Activated CD4-positive, CD25-positive, alpha-beta regulatory T cell treated with anti-CD3 and anti-CD28 coated beads, Interleukin-2, amount 50 U/mL, for 16 hours (primary cell): ENCODE measurements around the gene GPR62.

Experiments used
- DNase-seq: peaks from one replicate; pipeline ENCODE4 v3.0.0-alpha.2; 2020; ENCODE audit warnings: low read depth, low spot score

The GPR62 gene

GRCh38 chr3:51937611-51938450 lies 17.4 kb upstream of the GPR62 start:
- DNase-seq: no peak

- DNase-seq: no peak
These were observed 16.3 kb upstream of the GPR62 start for GRCh38 chr3:51938780-51939425.

- no peak for DNase-seq
These were observed 14.3 kb upstream of the GPR62 start for GRCh38 chr3:51940648-51941462.

GRCh38 chr3:51941463-51941797 lies 13.8 kb upstream of the GPR62 start:
- no peak for DNase-seq

GRCh38 chr3:51941798-51942602 lies 13.2 kb upstream of the GPR62 start, which contains the start of the genes PARP3 and RRP9:
TSS of gene PARP3 (plus strand) at chr3:51942363. CDS start at chr3:51943356, 993 bp downstream.
TSS of gene RRP9 (minus strand) at chr3:51941904. CDS start at chr3:51941867, 37 bp downstream.
- peak; percentile 96 for DNase-seq

- no peak for DNase-seq
These were observed 12.4 kb upstream of the GPR62 start for GRCh38 chr3:51942603-51943450.

- no peak for DNase-seq
These were observed 11.5 kb upstream of the GPR62 start for GRCh38 chr3:51943451-51944391.

GRCh38 chr3:51944451-51945021 lies 10.6 kb upstream of the GPR62 start:
- no peak for DNase-seq

- no peak for DNase-seq
These were observed 9.9 kb upstream of the GPR62 start for GRCh38 chr3:51945031-51945840.

- no peak for DNase-seq
These were observed 9.1 kb upstream of the GPR62 start for GRCh38 chr3:51945926-51946705.

GRCh38 chr3:51946796-51947195 lies 8.4 kb upstream of the GPR62 start:
- no peak for DNase-seq

GRCh38 chr3:51947215-51947900 lies 7.8 kb upstream of the GPR62 start:
- DNase-seq: no peak

- no peak for DNase-seq
These were observed 7.1 kb upstream of the GPR62 start for GRCh38 chr3:51948016-51948580.

GRCh38 chr3:51949121-51949520 lies 6.1 kb upstream of the GPR62 start:
- no peak for DNase-seq

GRCh38 chr3:51950899-51951298 lies 4.3 kb upstream of the GPR62 start:
- DNase-seq: no peak

GRCh38 chr3:51953445-51953844 lies 1.7 kb upstream of the GPR62 start:
- DNase-seq: no peak
